GM10248 (cell line): ENCODE data around the gene SLC38A9.

Experiments
- CTCF ChIA-PET: fragments of 300-600 bp; sonication (Branson Sonifier 250); formaldehyde crosslinking; extraction: SDS; loops from one replicate; lab custom pipeline; 2021; ENCODE audit warnings: antibody characterized with exemption; lab: Yijun Ruan, JAX
- POLR2A ChIA-PET: fragments of 350-650 bp; sonication (Branson Sonifier 250); formaldehyde crosslinking; extraction: SDS; loops from one replicate; lab custom pipeline; 2020; ENCODE audit warnings: antibody characterized with exemption; lab: Yijun Ruan, JAX
- DNase-seq: peaks from one replicate; pipeline ENCODE4 v3.0.0; 2012; ENCODE audit errors: extremely low spot score
- CTCF ChIP-seq: IDR thresholded peaks from 2 replicates; pipeline ENCODE4 v1.5.1; 2012; ENCODE audit warnings: mild to moderate bottlenecking, low read depth; ENCODE audit errors: extremely low read depth, missing control alignments, control extremely low read depth

Gene SLC38A9

GRCh38 chr5:55657443-55657842 is 54.7 kb downstream of the SLC38A9 start:
- DNase-seq: no peak
- no peak for TF ChIP-seq CTCF
- CTCF ChIA-PET: no interaction called here
- POLR2A ChIA-PET: no interaction called here

GRCh38 chr5:55650386-55650785 is 61.7 kb downstream of the SLC38A9 start:
- ChIA-PET POLR2A (no interaction called here), CTCF (interaction anchor here (0.9 to 1.5 kb wide), 2 partner anchors 17 to 291 kb away, joined by 3 to 4 read pairs; no protein-coding TSS in a partner anchor)
- no peak for DNase-seq
- TF ChIP-seq CTCF: no peak

GRCh38 chr5:55649963-55650362 is 62.2 kb downstream of the SLC38A9 start:
- TF ChIP-seq CTCF: no peak
- ChIA-PET CTCF (interaction anchor here (0.9 to 1.5 kb wide), 2 partner anchors 16 to 291 kb away, joined by 3 to 4 read pairs; no protein-coding TSS in a partner anchor), POLR2A (no interaction called here)
- no peak for DNase-seq

GRCh38 chr5:55645304-55645703 is 66.8 kb downstream of the SLC38A9 start:
- ChIA-PET CTCF (no interaction called here), POLR2A (no interaction called here)
- DNase-seq: no peak
- TF ChIP-seq CTCF: no peak

GRCh38 chr5:55638455-55638854 is 73.7 kb downstream of the SLC38A9 start:
- TF ChIP-seq CTCF: no peak
- CTCF ChIA-PET: no interaction called here
- POLR2A ChIA-PET: no interaction called here
- no peak for DNase-seq

- no peak for DNase-seq
- ChIA-PET POLR2A (no interaction called here), CTCF (interaction anchor here (0.8 kb wide), 1 partner anchor 9 kb away, joined by 3 read pairs; no protein-coding TSS in a partner anchor)
- no peak for TF ChIP-seq CTCF
These were observed 74.1 kb downstream of the SLC38A9 start for GRCh38 chr5:55638051-55638450.
